GM19023 (cell line): ENCODE results near the gene DNMT3A.

ENCODE experiments used
- ATAC-seq: cut with Tn5 transposase; IDR thresholded peaks from one replicate; pipeline ENCODE4 v1.9.1; 2021; ENCODE audit warnings: mild to moderate bottlenecking, moderate library complexity; ENCODE audit not compliant: unreplicated experiment

Gene DNMT3A

GRCh38 chr2:25245141-25245540 lies 96.6 kb downstream of the DNMT3A start:
- no peak for ATAC-seq

- ATAC-seq, result no peak
Observed at GRCh38 chr2:25243995-25244394, 97.7 kb downstream of the DNMT3A start.

- no peak for ATAC-seq
Observed at GRCh38 chr2:25241452-25241851, 100.3 kb downstream of the DNMT3A start.

- ATAC-seq, result no peak
Observed at GRCh38 chr2:25240636-25241035, 101.1 kb downstream of the DNMT3A start.

- no peak for ATAC-seq
Observed at GRCh38 chr2:25238920-25239319, 102.8 kb downstream of the DNMT3A start.

GRCh38 chr2:25237764-25238163 lies 104.0 kb downstream of the DNMT3A start:
- ATAC-seq, result no peak

GRCh38 chr2:25236736-25237135 lies 105.0 kb downstream of the DNMT3A start:
- ATAC-seq, result no peak

- ATAC-seq, result no peak
Observed at GRCh38 chr2:25234738-25235137, 107.0 kb downstream of the DNMT3A start.

- no peak for ATAC-seq
Observed at GRCh38 chr2:25233916-25234605, 107.7 kb downstream of the DNMT3A start.

- no peak for ATAC-seq
Observed at GRCh38 chr2:25232248-25232825, 109.4 kb downstream of the DNMT3A start.

GRCh38 chr2:25230948-25231311 lies 110.8 kb downstream of the DNMT3A start:
- no peak for ATAC-seq

GRCh38 chr2:25230198-25230947 lies 111.4 kb downstream of the DNMT3A start:
- ATAC-seq, result no peak

GRCh38 chr2:25229279-25230197 lies 112.2 kb downstream of the DNMT3A start:
- ATAC-seq, result no peak

GRCh38 chr2:25228848-25229278 lies 112.9 kb downstream of the DNMT3A start:
- no peak for ATAC-seq

GRCh38 chr2:25227576-25227975 lies 114.1 kb downstream of the DNMT3A start:
- ATAC-seq, result no peak

- ATAC-seq, result no peak
Observed at GRCh38 chr2:25226827-25227226, 114.9 kb downstream of the DNMT3A start.

- no peak for ATAC-seq
Observed at GRCh38 chr2:25222477-25223121, 119.1 kb downstream of the DNMT3A start.

GRCh38 chr2:25221579-25221978 lies 120.1 kb downstream of the DNMT3A start:
- no peak for ATAC-seq

- no peak for ATAC-seq
Observed at GRCh38 chr2:25220313-25220712, 121.4 kb downstream of the DNMT3A start.

GRCh38 chr2:25219621-25220020 lies 122.1 kb downstream of the DNMT3A start:
- ATAC-seq, result no peak

GRCh38 chr2:25218100-25218499 lies 123.6 kb downstream of the DNMT3A start:
- no peak for ATAC-seq
